Hepatocyte (in vitro differentiated cells): ENCODE data around the gene SNCG. TPM values are rescaled to one million over a fixed set of nuclear protein-coding genes. Genes with fewer than 3 reads are reported as not detected.

ENCODE experiments used
- DNase-seq: peaks from one replicate; pipeline ENCODE4 v3.0.0-alpha.2; 2016; ENCODE audit warnings: low spot score
- H2AFZ ChIP-seq: fragments of 200-600 bp; sonication (generic); 2 replicates; pipeline ENCODE4 v1.6.0; 2016; ENCODE audit warnings: antibody characterized with exemption, mild to moderate bottlenecking
- H3K27ac ChIP-seq: fragments of 200-600 bp; sonication (generic); 2 replicates; pipeline ENCODE4 v1.5.1; 2016; ENCODE audit warnings: mild to moderate bottlenecking
- H3K27me3 ChIP-seq: fragments of 200-600 bp; sonication (generic); 2 replicates; pipeline ENCODE4 v1.6.1; 2016
- H3K36me3 ChIP-seq: fragments of 200-600 bp; sonication (generic); replicated peaks from 2 replicates; pipeline ENCODE4 v1.5.1; 2016; ENCODE audit warnings: low read depth; ENCODE audit not compliant: insufficient read depth
- H3K4me1 ChIP-seq: fragments of 200-600 bp; sonication (generic); 2 replicates; pipeline ENCODE4 v1.5.1; 2016; ENCODE audit warnings: mild to moderate bottlenecking, moderate library complexity; ENCODE audit not compliant: insufficient read depth
- H3K4me2 ChIP-seq: fragments of 200-600 bp; sonication (generic); 2 replicates; pipeline ENCODE4 v1.6.0; 2016
- H3K4me3 ChIP-seq: fragments of 200-600 bp; sonication (generic); 2 replicates; pipeline ENCODE4 v1.5.1; 2016; ENCODE audit warnings: mild to moderate bottlenecking
- H3K79me2 ChIP-seq: fragments of 200-600 bp; sonication (generic); 2 replicates; pipeline ENCODE4 v1.6.0; 2017; ENCODE audit warnings: mild to moderate bottlenecking
- H3K9me2 ChIP-seq: fragments of 200-600 bp; sonication (generic); replicated peaks from 2 replicates; pipeline ENCODE4 v1.6.0; 2017; ENCODE audit warnings: mild to moderate bottlenecking; ENCODE audit not compliant: insufficient read depth
- H3K9me3 ChIP-seq: fragments of 200-600 bp; sonication (generic); 2 replicates; pipeline ENCODE4 v1.5.1; 2016; ENCODE audit warnings: low read depth, mild to moderate bottlenecking
- H4K20me1 ChIP-seq: fragments of 200-600 bp; sonication (generic); 2 replicates; pipeline ENCODE4 v1.6.0; 2016; ENCODE audit warnings: mild to moderate bottlenecking; ENCODE audit not compliant: insufficient read depth, poor library complexity, severe bottlenecking
- EZH2 ChIP-seq: fragments of 200-600 bp; sonication (generic); IDR thresholded peaks from 2 replicates; pipeline ENCODE4 v1.6.1; 2016; ENCODE audit warnings: antibody characterized with exemption, mild to moderate bottlenecking, borderline replicate concordance
- EZH2phosphoT487 ChIP-seq: fragments of 200-600 bp; sonication (generic); IDR thresholded peaks from one replicate; pipeline ENCODE4 v1.6.1; 2018; ENCODE audit warnings: antibody characterized with exemption, mild to moderate bottlenecking, low read depth, moderate library complexity; ENCODE audit not compliant: unreplicated experiment, severe bottlenecking
- WGBS: methylation state at CpG from one replicate; pipeline ENCODE4 v1.1.6; 2016; ENCODE audit warnings: low lambda C conversion rate; ENCODE audit errors: missing lambda C conversion rate; 5-methylcytosine and 5-hydroxymethylcytosine counted together
- polyA plus RNA-seq: library from polyadenylated mRNA; unstranded; fragments of >200 nt; fragmentation: Nextera tagmentation; extraction: Ambion mirVana; gene quantifications from 2 replicates; pipeline ENCODE4 v1.2.1, GENCODE V29; 2016
- total RNA-seq: library from RNA; depleted of rRNA; stranded (reverse); fragments of >200 nt; gene quantifications from 2 replicates; pipeline ENCODE4 v1.2.3, GENCODE V29; 2014
- TF ChIP-seq, protein P1 (sequence below): fragments of 200-600 bp; sonication (generic); IDR thresholded peaks from 2 replicates; pipeline ENCODE4 v1.5.1; 2016; ENCODE audit warnings: antibody characterized with exemption, mild to moderate bottlenecking; ENCODE audit not compliant: poor library complexity

Gene SNCG
- total and polyA plus RNA-seq, 2 experiments from 2014 or later: 12.1 to 18.5 TPM

DNA sequence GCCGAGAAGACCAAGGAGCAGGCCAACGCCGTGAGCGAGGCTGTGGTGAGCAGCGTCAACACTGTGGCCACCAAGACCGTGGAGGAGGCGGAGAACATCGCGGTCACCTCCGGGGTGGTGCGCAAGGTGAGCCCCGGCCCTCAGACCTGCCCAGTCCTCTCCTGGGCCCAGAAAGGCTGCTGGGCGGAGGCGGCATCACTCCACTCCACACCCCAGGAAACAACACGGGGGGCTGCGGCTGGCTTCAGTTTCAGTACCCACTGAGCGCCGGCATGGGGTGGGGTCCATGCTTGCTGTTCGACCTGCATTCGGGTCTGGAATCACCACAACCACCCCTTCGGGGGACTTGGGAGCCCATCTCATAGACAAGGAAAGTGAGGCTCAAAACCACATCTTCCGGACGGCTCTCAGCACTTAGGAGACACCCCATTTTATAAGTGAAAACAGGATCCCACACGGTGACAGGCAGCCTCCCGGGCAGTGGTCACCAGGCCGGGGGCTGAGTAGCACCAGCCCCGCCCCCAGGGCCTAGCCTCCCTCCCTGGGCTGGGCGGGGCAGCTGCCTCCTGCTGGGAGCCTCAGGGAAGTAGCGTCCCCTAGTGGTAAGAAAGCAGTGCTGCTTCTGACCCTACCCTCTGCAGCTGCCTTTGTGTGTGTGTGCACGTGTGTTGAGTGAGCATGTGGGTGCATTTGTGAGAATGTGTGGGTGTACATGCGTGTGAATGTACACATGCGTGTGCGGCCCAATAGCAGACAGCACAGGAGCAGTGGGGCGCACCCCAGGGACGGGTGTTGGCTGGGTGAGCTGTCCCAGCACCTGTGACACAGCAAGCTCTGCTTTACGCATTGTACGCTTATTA, 1.8 kb downstream of the SNCG start:
- 80% methylated on average over 37 of the region's 37 CpGs for WGBS
- no peaks in the 10 kb centered on the region for H3K36me3 ChIP-seq
- no peak overlapping the region for H2AFZ ChIP-seq
- H3K79me2 ChIP-seq: no peaks in the 10 kb centered on the region
- H3K27ac ChIP-seq: no peak overlapping the region
- no peaks in the 10 kb centered on the region for H3K27me3 ChIP-seq
- H3K9me2 ChIP-seq: no peaks in the 10 kb centered on the region
- DNase-seq: peak; percentile 84
- H3K4me2 ChIP-seq: no peak overlapping the region
- H3K4me3 ChIP-seq: no peak overlapping the region
- H4K20me1 ChIP-seq: no peaks in the 10 kb centered on the region
- peaks cover 20% of the 10 kb centered on the region for H3K4me1 ChIP-seq
- TF ChIP-seq, protein P1, sequence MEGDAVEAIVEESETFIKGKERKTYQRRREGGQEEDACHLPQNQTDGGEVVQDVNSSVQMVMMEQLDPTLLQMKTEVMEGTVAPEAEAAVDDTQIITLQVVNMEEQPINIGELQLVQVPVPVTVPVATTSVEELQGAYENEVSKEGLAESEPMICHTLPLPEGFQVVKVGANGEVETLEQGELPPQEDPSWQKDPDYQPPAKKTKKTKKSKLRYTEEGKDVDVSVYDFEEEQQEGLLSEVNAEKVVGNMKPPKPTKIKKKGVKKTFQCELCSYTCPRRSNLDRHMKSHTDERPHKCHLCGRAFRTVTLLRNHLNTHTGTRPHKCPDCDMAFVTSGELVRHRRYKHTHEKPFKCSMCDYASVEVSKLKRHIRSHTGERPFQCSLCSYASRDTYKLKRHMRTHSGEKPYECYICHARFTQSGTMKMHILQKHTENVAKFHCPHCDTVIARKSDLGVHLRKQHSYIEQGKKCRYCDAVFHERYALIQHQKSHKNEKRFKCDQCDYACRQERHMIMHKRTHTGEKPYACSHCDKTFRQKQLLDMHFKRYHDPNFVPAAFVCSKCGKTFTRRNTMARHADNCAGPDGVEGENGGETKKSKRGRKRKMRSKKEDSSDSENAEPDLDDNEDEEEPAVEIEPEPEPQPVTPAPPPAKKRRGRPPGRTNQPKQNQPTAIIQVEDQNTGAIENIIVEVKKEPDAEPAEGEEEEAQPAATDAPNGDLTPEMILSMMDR: peak; percentile 71
- TF ChIP-seq EZH2phosphoT487: no peak
- H3K9me3 ChIP-seq: no peaks in the 10 kb centered on the region

DNA sequence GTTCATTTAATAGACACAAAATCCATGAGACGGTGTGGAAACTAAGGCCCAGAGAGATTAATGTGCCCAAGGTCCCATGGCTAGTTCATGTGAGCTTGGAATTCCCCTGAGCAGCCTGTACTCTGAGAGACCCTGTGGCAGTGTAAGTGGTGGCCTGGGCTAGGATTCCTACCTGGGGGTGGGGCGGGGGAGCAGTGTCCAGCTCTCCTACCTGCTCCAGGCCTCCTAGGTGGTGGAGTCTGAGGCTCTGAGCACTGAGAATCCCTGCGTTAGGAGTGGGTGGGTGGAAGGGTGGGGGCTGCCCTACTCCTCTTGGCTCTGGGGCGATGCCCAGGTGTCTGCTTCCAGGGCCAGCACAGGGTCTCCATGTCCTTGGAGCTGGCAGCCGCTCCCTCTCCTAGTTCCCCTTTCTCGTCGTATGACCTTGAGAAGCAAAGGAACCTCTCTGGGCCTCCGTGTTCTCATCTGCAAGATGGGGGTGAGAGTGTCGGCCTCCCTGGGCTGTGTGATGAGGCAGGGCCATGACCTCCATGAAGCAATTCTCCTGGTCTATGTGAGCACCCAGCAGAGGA, 2.5 kb downstream of the SNCG start:
- Histone ChIP-seq H3K36me3 (no peaks in the 10 kb centered on the region), H3K79me2 (no peaks in the 10 kb centered on the region), H4K20me1 (no peaks in the 10 kb centered on the region), H3K9me2 (no peaks in the 10 kb centered on the region), H3K27ac (no peak overlapping the region), H2AFZ (no peak overlapping the region), H3K9me3 (no peaks in the 10 kb centered on the region), H3K27me3 (no peaks in the 10 kb centered on the region), H3K4me3 (no peak overlapping the region), H3K4me1 (peaks cover 16% of the 10 kb centered on the region), H3K4me2 (no peak overlapping the region)
- WGBS: 95% methylated on average over 8 of the region's 9 CpGs
- TF ChIP-seq, protein P1: no peak
- TF ChIP-seq EZH2phosphoT487 (no peak), EZH2 (no peak)
- DNase-seq: no peak

DNA sequence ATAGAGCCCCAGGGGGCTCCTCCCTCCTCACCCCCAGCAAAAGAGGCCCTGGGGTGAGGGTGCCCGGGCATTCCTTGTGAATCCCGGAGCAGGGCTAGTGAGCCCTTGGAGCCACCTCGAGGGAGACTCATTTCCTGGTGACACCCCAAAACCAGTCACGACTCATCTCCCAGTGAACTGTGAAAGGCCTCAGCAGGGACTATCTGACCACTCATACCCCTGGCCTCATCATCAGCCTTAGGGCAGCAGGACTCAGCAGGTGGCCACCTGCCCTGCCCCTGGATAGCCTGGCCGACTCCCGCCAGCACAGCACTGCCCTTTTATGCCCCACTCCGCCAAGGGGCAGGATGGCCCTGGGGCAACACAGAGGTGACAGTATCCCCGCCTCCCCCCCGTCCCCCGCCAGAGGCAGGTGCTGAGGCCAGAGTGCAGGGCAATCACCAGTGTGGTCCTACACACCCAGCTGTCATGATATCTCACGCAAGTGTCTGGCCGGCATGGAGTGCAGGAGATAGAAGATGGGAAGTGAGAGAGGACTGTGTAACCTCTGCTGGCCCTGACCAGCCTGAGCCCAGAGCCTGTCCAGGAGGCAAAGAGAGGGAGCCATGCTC, 3.2 kb downstream of the SNCG start:
- Histone ChIP-seq H3K4me2 (no peak overlapping the region), H2AFZ (no peak overlapping the region), H3K79me2 (no peaks in the 10 kb centered on the region), H3K4me1 (peaks cover 21% of the 10 kb centered on the region), H3K9me2 (no peaks in the 10 kb centered on the region), H3K4me3 (no peak overlapping the region), H3K36me3 (no peaks in the 10 kb centered on the region), H3K27ac (no peak overlapping the region), H3K27me3 (no peaks in the 10 kb centered on the region), H3K9me3 (no peaks in the 10 kb centered on the region), H4K20me1 (no peaks in the 10 kb centered on the region)
- 93% methylated on average over 12 of the region's 12 CpGs for WGBS
- no peak for TF ChIP-seq EZH2phosphoT487
- no peak for TF ChIP-seq EZH2
- TF ChIP-seq, protein P1: no peak
- peak; percentile 5 for DNase-seq
